Suprapubic skin (tissue), 4 donors: Measurements from ENCODE around the gene AHI1. TPM values are rescaled to one million over a fixed set of nuclear protein-coding genes. Genes with fewer than 3 reads are reported as not detected.
"Not testable (repeated sequence)": the region's sequence is repeated elsewhere in the genome, so short reads cannot be mapped to it uniquely, and the experiment has no call there.

Source experiments
- DNase-seq, 2 donors: peaks; one replicate each; pipeline ENCODE4 v3.0.0-alpha.2; 2019; ENCODE audit warnings: low spot score in 2 of 2
- H3K27ac ChIP-seq: fragments of 200-600 bp; sonication (generic); one replicate; pipeline ENCODE4 v1.5.1; 2019
- H3K27me3 ChIP-seq: fragments of 200-600 bp; sonication (generic); one replicate; pipeline ENCODE4 v1.5.1; 2019
- H3K36me3 ChIP-seq: fragments of 200-600 bp; sonication (generic); one replicate; pipeline ENCODE4 v1.5.1; 2019
- H3K4me1 ChIP-seq: fragments of 200-600 bp; sonication (generic); one replicate; pipeline ENCODE4 v1.5.1; 2019
- H3K4me3 ChIP-seq: fragments of 200-600 bp; sonication (generic); one replicate; pipeline ENCODE4 v1.5.1; 2019; ENCODE audit warnings: mild to moderate bottlenecking
- H3K9me3 ChIP-seq: fragments of 200-600 bp; sonication (generic); one replicate; pipeline ENCODE4 v1.5.1; 2019
- CTCF ChIP-seq, 2 donors: fragments of 200-600 bp in 1 of 2; fragments of 450-650 bp in 1 of 2; sonication (generic) in 1 of 2; IDR thresholded peaks; one replicate each; pipeline ENCODE4 v1.5.1; 2016 to 2019; ENCODE audit warnings: antibody characterized with exemption in 2 of 2, mild to moderate bottlenecking in 1 of 2, moderate library complexity in 1 of 2
- EP300 ChIP-seq: sonication (generic); formaldehyde crosslinking; IDR thresholded peaks from one replicate; pipeline ENCODE4 v1.6.1; 2017; ENCODE audit warnings: antibody characterized with exemption
- POLR2A ChIP-seq, 2 donors: fragments of 450-650 bp; IDR thresholded peaks; one replicate each; pipeline ENCODE4 v1.6.1; 2017; ENCODE audit warnings: antibody characterized with exemption in 2 of 2, mild to moderate bottlenecking in 2 of 2, moderate library complexity in 2 of 2
- POLR2AphosphoS5 ChIP-seq, 3 donors: sonication (generic); formaldehyde crosslinking; IDR thresholded peaks; one replicate each; pipeline ENCODE4 v1.6.1; 2017; ENCODE audit warnings: antibody characterized with exemption in 3 of 3
- WGBS: methylation state at CpG from one replicate; pipeline ENCODE4 v1.1.5; 2018; 5-methylcytosine and 5-hydroxymethylcytosine counted together
- total RNA-seq, 4 donors: library from RNA; depleted of rRNA; stranded (reverse); fragments of >200 nt; gene quantifications; one replicate each; pipeline ENCODE4 v1.1.0, GENCODE V29; 2016

Gene AHI1
- total RNA-seq, 4 donors from 2014 or later = 12.1 to 53.6 (median 19.2) TPM

- H3K4me3 ChIP-seq = no peak overlapping the region
- no peaks in the 10 kb centered on the region for H3K36me3 ChIP-seq
- H3K4me1 ChIP-seq = no peaks in the 10 kb centered on the region
- no peak for DNase-seq
- no peak overlapping the region for H3K27ac ChIP-seq
- H3K27me3 ChIP-seq = no peaks in the 10 kb centered on the region
- no peaks in the 10 kb centered on the region for H3K9me3 ChIP-seq
- TF ChIP-seq POLR2A (IDR thresholded peaks at IDR 0.05) = no peak
- WGBS = 90% methylated on average over 1 of the region's 1 CpG
Observed at GRCh38 chr6:135354407-135354806, 143.1 kb downstream of the AHI1 start.

GRCh38 chr6:135353113-135353512, 144.4 kb downstream of the AHI1 start:
- H3K27ac ChIP-seq = no peak overlapping the region
- no peak overlapping the region for H3K4me3 ChIP-seq
- no peaks in the 10 kb centered on the region for H3K9me3 ChIP-seq
- no peaks in the 10 kb centered on the region for H3K4me1 ChIP-seq
- H3K36me3 ChIP-seq = no peaks in the 10 kb centered on the region
- DNase-seq = no peak
- TF ChIP-seq EP300 = no peak
- TF ChIP-seq POLR2A (IDR thresholded peaks at IDR 0.05) = no peak
- TF ChIP-seq POLR2AphosphoS5 (IDR thresholded peaks at IDR 0.05) = no peak
- TF ChIP-seq CTCF (IDR thresholded peaks at IDR 0.05) = no peak
- 97% methylated on average over 2 of the region's 2 CpGs for WGBS
- no peaks in the 10 kb centered on the region for H3K27me3 ChIP-seq

GRCh38 chr6:135351635-135352034, 145.9 kb downstream of the AHI1 start:
- H3K9me3 ChIP-seq = no peaks in the 10 kb centered on the region
- WGBS = 89% methylated on average over 1 of the region's 1 CpG
- TF ChIP-seq CTCF (IDR thresholded peaks at IDR 0.05) (no peak), POLR2A (IDR thresholded peaks at IDR 0.05) (no peak), EP300 (no peak), POLR2AphosphoS5 (IDR thresholded peaks at IDR 0.05) (no peak)

GRCh38 chr6:135347887-135348286, 149.7 kb downstream of the AHI1 start:
- Histone ChIP-seq H3K36me3 (no peaks in the 10 kb centered on the region), H3K27me3 (no peaks in the 10 kb centered on the region), H3K4me1 (no peaks in the 10 kb centered on the region), H3K9me3 (no peaks in the 10 kb centered on the region), H3K27ac (no peak overlapping the region), H3K4me3 (no peak overlapping the region)
- DNase-seq = no peak
- WGBS = 86% methylated on average over 4 of the region's 4 CpGs
- TF ChIP-seq POLR2AphosphoS5 (IDR thresholded peaks at IDR 0.05) (no peak), CTCF (IDR thresholded peaks at IDR 0.05) (no peak), EP300 (no peak), POLR2A (IDR thresholded peaks at IDR 0.05) (no peak)

More at GRCh38 chr6:135351635-135352034, 145.9 kb downstream of the AHI1 start:
- H3K27ac ChIP-seq = no peak overlapping the region
- H3K27me3 ChIP-seq = no peaks in the 10 kb centered on the region
- H3K4me1 ChIP-seq = no peaks in the 10 kb centered on the region
- no peak for DNase-seq
- no peaks in the 10 kb centered on the region for H3K36me3 ChIP-seq
- H3K4me3 ChIP-seq = no peak overlapping the region

GRCh38 chr6:135346747-135347146, 150.8 kb downstream of the AHI1 start:
- TF ChIP-seq CTCF (IDR thresholded peaks at IDR 0.05) (no peak), POLR2AphosphoS5 (IDR thresholded peaks at IDR 0.05) (no peak), POLR2A (IDR thresholded peaks at IDR 0.05) (no peak), EP300 (no peak)
- H3K4me1 ChIP-seq = no peaks in the 10 kb centered on the region
- H3K9me3 ChIP-seq = no peaks in the 10 kb centered on the region
- DNase-seq = no peak
- H3K27me3 ChIP-seq = no peaks in the 10 kb centered on the region
- H3K4me3 ChIP-seq = no peak overlapping the region
- WGBS = 89% methylated on average over 1 of the region's 1 CpG
- H3K27ac ChIP-seq = no peak overlapping the region
- H3K36me3 ChIP-seq = no peaks in the 10 kb centered on the region

- Histone ChIP-seq H3K4me1 (no peaks in the 10 kb centered on the region), H3K27ac (no peak overlapping the region), H3K36me3 (no peaks in the 10 kb centered on the region), H3K27me3 (no peaks in the 10 kb centered on the region), H3K9me3 (no peaks in the 10 kb centered on the region), H3K4me3 (no peak overlapping the region)
- DNase-seq = no peak
- TF ChIP-seq EP300 = no peak
- no peak for TF ChIP-seq POLR2A (IDR thresholded peaks at IDR 0.05)
- TF ChIP-seq CTCF (IDR thresholded peaks at IDR 0.05) = no peak
- TF ChIP-seq POLR2AphosphoS5 (IDR thresholded peaks at IDR 0.05) = no peak
Observed at GRCh38 chr6:135344526-135344925, 153.0 kb downstream of the AHI1 start.

GRCh38 chr6:135339920-135340319, 157.6 kb downstream of the AHI1 start:
- not testable (repeated sequence) for H3K27ac ChIP-seq, H3K27me3 ChIP-seq, H3K36me3 ChIP-seq, H3K4me1 ChIP-seq, H3K4me3 ChIP-seq, DNase-seq, H3K9me3 ChIP-seq
- 96% methylated on average over 8 of the region's 8 CpGs for WGBS
